ENCODE data around the gene TUBA1C. TPM values are rescaled to one million over a fixed set of nuclear protein-coding genes. Genes with fewer than 3 reads are reported as not detected.
A peak's percentile ranks its signal among the peaks of the same experiment; 100 is the strongest.
"Not testable (repeated sequence)": the region's sequence is repeated elsewhere in the genome, so short reads cannot be mapped to it uniquely, and the experiment has no call there.

The TUBA1C gene
- total RNA-seq, 2 donors from 2014 or later = 600 to 684 TPM

DNA sequence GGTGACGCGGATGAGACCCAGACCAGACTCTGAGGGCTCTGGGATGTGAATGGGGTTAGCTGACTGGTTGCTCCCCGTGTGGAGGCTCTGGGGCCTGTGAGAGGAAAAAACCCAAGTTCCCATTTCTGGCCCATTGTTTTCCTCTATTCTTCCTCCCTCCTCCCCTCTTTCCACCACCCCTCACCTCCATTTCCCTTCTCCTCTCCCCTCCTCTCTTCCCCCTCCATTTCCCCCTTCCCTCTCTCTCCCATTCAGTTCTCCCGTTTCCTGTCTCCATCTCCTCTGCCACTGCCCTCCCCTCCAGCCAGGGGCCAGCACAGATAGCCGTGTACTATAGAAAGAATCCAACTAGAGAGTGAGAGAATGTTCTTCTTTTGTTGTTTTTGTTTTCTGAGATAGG lies 17.4 kb downstream of the TUBA1C start:
- TF ChIP-seq, protein P1, sequence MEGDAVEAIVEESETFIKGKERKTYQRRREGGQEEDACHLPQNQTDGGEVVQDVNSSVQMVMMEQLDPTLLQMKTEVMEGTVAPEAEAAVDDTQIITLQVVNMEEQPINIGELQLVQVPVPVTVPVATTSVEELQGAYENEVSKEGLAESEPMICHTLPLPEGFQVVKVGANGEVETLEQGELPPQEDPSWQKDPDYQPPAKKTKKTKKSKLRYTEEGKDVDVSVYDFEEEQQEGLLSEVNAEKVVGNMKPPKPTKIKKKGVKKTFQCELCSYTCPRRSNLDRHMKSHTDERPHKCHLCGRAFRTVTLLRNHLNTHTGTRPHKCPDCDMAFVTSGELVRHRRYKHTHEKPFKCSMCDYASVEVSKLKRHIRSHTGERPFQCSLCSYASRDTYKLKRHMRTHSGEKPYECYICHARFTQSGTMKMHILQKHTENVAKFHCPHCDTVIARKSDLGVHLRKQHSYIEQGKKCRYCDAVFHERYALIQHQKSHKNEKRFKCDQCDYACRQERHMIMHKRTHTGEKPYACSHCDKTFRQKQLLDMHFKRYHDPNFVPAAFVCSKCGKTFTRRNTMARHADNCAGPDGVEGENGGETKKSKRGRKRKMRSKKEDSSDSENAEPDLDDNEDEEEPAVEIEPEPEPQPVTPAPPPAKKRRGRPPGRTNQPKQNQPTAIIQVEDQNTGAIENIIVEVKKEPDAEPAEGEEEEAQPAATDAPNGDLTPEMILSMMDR (conservative IDR thresholded peaks at IDR 0.05) = no peak

DNA sequence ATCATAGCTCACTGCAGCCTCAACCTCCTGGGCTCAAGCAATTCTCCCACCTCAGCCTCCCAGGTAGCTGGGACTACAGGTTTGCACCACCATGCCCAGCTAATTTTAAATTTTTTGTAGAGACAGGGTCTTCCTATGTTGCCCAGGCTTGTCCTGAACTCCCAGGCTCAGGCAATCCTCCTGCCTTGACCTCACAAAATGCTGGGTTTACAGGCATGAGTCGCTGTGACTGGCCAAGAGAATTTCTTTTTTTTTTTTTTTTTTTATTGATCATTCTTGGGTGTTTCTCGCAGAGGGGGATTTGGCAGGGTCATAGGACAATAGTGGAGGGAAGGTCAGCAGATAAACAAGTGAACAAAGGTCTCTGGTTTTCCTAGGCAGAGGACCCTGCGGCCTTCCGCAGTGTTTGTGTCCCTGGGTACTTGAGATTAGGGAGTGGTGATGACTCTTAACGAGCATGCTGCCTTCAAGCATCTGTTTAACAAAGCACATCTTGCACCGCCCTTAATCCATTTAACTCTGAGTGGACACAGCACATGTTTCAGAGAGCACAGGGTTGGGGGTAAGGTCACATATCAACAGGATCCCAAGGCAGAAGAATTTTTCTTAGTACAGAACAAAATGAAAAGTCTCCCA lies 18.0 kb downstream of the TUBA1C start:
- DNase-seq; H3K36me3 ChIP-seq (ENCODE audit: control insufficient read depth, insufficient read depth, low read length); H3K9me3 ChIP-seq (ENCODE audit: control insufficient read depth, low read length); H3K4me3 Mint-ChIP-seq; H3K36me3 Mint-ChIP-seq (ENCODE audit: low read depth); H3K9ac ChIP-seq (ENCODE audit: extremely low read depth, low read length, poor library complexity, severe bottlenecking); H3K4me1 ChIP-seq (ENCODE audit: control insufficient read depth, insufficient read depth, low read length); H3K27me3 ChIP-seq (ENCODE audit: control insufficient read depth, insufficient read depth, low read length, poor library complexity, severe bottlenecking); H3K9me3 Mint-ChIP-seq; H3K4me3 ChIP-seq (ENCODE audit: low read length); H3K27ac ChIP-seq (ENCODE audit: low read depth, low read length): not testable (repeated sequence)
- peaks cover 24% of the 10 kb centered on the region for H3K4me1 Mint-ChIP-seq
- 100% methylated on average over 1 of the region's 6 CpGs; no CpG with 5 or more reads in 1 of the 2 experiments for WGBS, 2 experiments (ENCODE audit: insufficient coverage in 1 of 2, insufficient read length in 1 of 2)
- peak overlapping the region; percentile 63 for H3K27ac Mint-ChIP-seq
- H3K27me3 Mint-ChIP-seq (ENCODE audit: insufficient read depth) = peaks cover 10% of the 10 kb centered on the region

More for the DNA sequence above, 17.4 kb downstream of the TUBA1C start:
- Histone ChIP-seq H3K27me3 (ENCODE audit: control insufficient read depth, insufficient read depth, low read length, poor library complexity, severe bottlenecking) (peaks cover 4% of the 10 kb centered on the region), H3K9me3 (ENCODE audit: control insufficient read depth, low read length) (no peaks in the 10 kb centered on the region), H3K4me1 (ENCODE audit: control insufficient read depth, insufficient read depth, low read length) (peaks cover 5% of the 10 kb centered on the region), H3K9ac (ENCODE audit: extremely low read depth, low read length, poor library complexity, severe bottlenecking) (no peak overlapping the region), H3K36me3 (ENCODE audit: control insufficient read depth, insufficient read depth, low read length) (no peaks in the 10 kb centered on the region), H3K27ac (ENCODE audit: low read depth, low read length) (no peak overlapping the region), H3K4me3 (ENCODE audit: low read length) (no peak overlapping the region)
- Mint-ChIP-seq H3K4me3 (no peak overlapping the region), H3K4me1 (peaks cover 24% of the 10 kb centered on the region), H3K9me3 (peaks cover 7% of the 10 kb centered on the region), H3K27me3 (ENCODE audit: insufficient read depth) (peaks cover 10% of the 10 kb centered on the region), H3K36me3 (ENCODE audit: low read depth) (no peaks in the 10 kb centered on the region), H3K27ac (peak overlapping the region; percentile 63)
- DNase-seq = no peak
- 84% methylated on average over 5 of the region's 5 CpGs; no CpG with 5 or more reads in 1 of the 2 experiments for WGBS, 2 experiments (ENCODE audit: insufficient coverage in 1 of 2, insufficient read length in 1 of 2)

DNA sequence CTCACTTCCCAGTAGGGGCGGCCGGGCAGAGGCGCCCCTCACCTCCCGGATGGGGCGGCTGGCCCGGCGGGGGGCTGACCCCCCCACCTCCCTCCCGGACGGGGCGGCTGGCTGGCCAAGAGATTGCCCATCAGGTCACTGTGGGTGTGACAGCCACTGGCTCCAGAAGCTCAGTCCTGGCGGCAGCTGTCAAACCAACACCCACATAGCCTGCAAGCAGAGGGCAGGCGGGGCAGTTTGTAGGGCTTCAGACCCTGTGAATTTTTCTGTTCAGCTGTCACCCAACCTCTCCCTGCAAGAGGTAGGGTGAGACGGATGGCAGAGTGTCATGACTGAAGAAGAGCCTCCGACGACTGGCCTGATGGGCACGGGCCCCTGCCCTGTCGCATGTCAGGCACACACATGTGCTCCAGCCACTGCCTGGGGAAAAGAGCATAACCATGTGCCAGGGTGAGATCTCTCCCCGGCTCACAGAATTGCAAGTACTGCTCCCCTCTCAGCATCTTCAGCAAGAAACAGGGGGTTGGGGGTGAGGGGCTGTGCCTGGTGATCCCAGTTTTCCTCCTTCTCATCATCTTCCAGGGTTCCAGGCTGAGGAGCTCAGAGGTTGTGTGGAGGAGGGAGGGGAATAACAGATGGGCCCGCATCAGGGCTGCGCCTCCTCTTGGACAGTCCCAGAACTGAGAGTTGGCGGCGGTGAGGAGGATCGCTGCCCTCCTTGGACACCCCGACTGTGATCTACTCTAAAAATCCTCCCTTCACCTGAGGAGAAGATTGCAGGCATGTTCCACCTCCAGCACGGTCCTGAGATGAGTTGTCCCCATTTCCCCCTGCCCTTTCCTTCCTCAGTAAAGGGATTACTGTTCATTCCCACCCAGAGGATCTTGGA lies 18.9 kb downstream of the TUBA1C start:
- H3K9me3 Mint-ChIP-seq = peaks cover 7% of the 10 kb centered on the region
- H3K27ac ChIP-seq (ENCODE audit: low read depth, low read length) = no peak overlapping the region
- peaks cover 8% of the 10 kb centered on the region for H3K27me3 ChIP-seq (ENCODE audit: control insufficient read depth, insufficient read depth, low read length, poor library complexity, severe bottlenecking)
- H3K9me3 ChIP-seq (ENCODE audit: control insufficient read depth, low read length) = no peaks in the 10 kb centered on the region
- TF ChIP-seq, protein P1 (conservative IDR thresholded peaks at IDR 0.05) = peak; percentile 59
- H3K4me1 Mint-ChIP-seq = peaks cover 24% of the 10 kb centered on the region
- H3K27me3 Mint-ChIP-seq (ENCODE audit: insufficient read depth) = peaks cover 14% of the 10 kb centered on the region
- no peak overlapping the region for H3K4me3 Mint-ChIP-seq
- H3K27ac Mint-ChIP-seq = no peak overlapping the region
- 87 to 92% methylated on average over 5 to 21 of the region's 25 CpGs for WGBS, 2 experiments (ENCODE audit: insufficient coverage in 1 of 2, insufficient read length in 1 of 2)
- H3K4me1 ChIP-seq (ENCODE audit: control insufficient read depth, insufficient read depth, low read length) = peaks cover 5% of the 10 kb centered on the region
- peak; percentile 73 for DNase-seq
- no peaks in the 10 kb centered on the region for H3K36me3 Mint-ChIP-seq (ENCODE audit: low read depth)
- H3K4me3 ChIP-seq (ENCODE audit: low read length) = no peak overlapping the region
- no peaks in the 10 kb centered on the region for H3K36me3 ChIP-seq (ENCODE audit: control insufficient read depth, insufficient read depth, low read length)
- no peak overlapping the region for H3K9ac ChIP-seq (ENCODE audit: extremely low read depth, low read length, poor library complexity, severe bottlenecking)
